HG02943 (cell line): ENCODE data around the gene SLC9A9.

Experiments
- ATAC-seq: cut with Tn5 transposase; IDR thresholded peaks from one replicate; pipeline ENCODE4 v1.9.1; 2021; ENCODE audit warnings: mild to moderate bottlenecking, low read depth, moderate library complexity; ENCODE audit not compliant: unreplicated experiment

Gene SLC9A9

GRCh38 chr3:143653935-143654334 lies 194.3 kb downstream of the SLC9A9 start:
- no peak for ATAC-seq

GRCh38 chr3:143653493-143653892 lies 194.8 kb downstream of the SLC9A9 start:
- ATAC-seq: no peak

- no peak for ATAC-seq
Observed at GRCh38 chr3:143652118-143652517, 196.2 kb downstream of the SLC9A9 start.

- ATAC-seq: no peak
Observed at GRCh38 chr3:143650827-143651226, 197.4 kb downstream of the SLC9A9 start.

GRCh38 chr3:143650120-143650519 lies 198.1 kb downstream of the SLC9A9 start:
- ATAC-seq: no peak

GRCh38 chr3:143648708-143649107 lies 199.6 kb downstream of the SLC9A9 start:
- no peak for ATAC-seq

GRCh38 chr3:143648218-143648617 lies 200.1 kb downstream of the SLC9A9 start:
- no peak for ATAC-seq

GRCh38 chr3:143644370-143645089 lies 203.7 kb downstream of the SLC9A9 start:
- no peak for ATAC-seq

- ATAC-seq: no peak
Observed at GRCh38 chr3:143643905-143644304, 204.4 kb downstream of the SLC9A9 start.

GRCh38 chr3:143640774-143641173 lies 207.5 kb downstream of the SLC9A9 start:
- no peak for ATAC-seq

- no peak for ATAC-seq
Observed at GRCh38 chr3:143637133-143637532, 211.1 kb downstream of the SLC9A9 start.

GRCh38 chr3:143634991-143635390 lies 213.3 kb downstream of the SLC9A9 start:
- ATAC-seq: no peak

GRCh38 chr3:143634427-143634826 lies 213.8 kb downstream of the SLC9A9 start:
- no peak for ATAC-seq

GRCh38 chr3:143633816-143634215 lies 214.5 kb downstream of the SLC9A9 start:
- ATAC-seq: no peak

- ATAC-seq: no peak
Observed at GRCh38 chr3:143629726-143630125, 218.5 kb downstream of the SLC9A9 start.

GRCh38 chr3:143628971-143629370 lies 219.3 kb downstream of the SLC9A9 start:
- no peak for ATAC-seq

- no peak for ATAC-seq
Observed at GRCh38 chr3:143627336-143627735, 220.9 kb downstream of the SLC9A9 start.

GRCh38 chr3:143619231-143619630 lies 229.0 kb downstream of the SLC9A9 start:
- no peak for ATAC-seq

GRCh38 chr3:143617050-143617449 lies 231.2 kb downstream of the SLC9A9 start:
- ATAC-seq: no peak

- no peak for ATAC-seq
Observed at GRCh38 chr3:143613226-143613625, 235.0 kb downstream of the SLC9A9 start.

- no peak for ATAC-seq
Observed at GRCh38 chr3:143612541-143612940, 235.7 kb downstream of the SLC9A9 start.

- no peak for ATAC-seq
Observed at GRCh38 chr3:143608966-143609365, 239.3 kb downstream of the SLC9A9 start.
